SW 1271 (cell line): Measurements from ENCODE around the gene USB1.
"Not testable (repeated sequence)": the region's sequence is repeated elsewhere in the genome, so short reads cannot be mapped to it uniquely, and the experiment has no call there.

Experiments
- DNase-seq, 2 experiments: peaks; one replicate each; lab custom pipeline; 2025; lab: John Stamatoyannopoulos, UW

The USB1 gene

GRCh38 chr16:57995721-57996405, 5.3 kb upstream of the USB1 start:
- no peak for DNase-seq

GRCh38 chr16:57996406-57997175, 4.6 kb upstream of the USB1 start:
- no peak for DNase-seq

- no peak for DNase-seq
Observed at GRCh38 chr16:57997176-57997527, 4.1 kb upstream of the USB1 start.

GRCh38 chr16:57997528-57998265, 3.5 kb upstream of the USB1 start:
- DNase-seq: no peak

- no peak for DNase-seq
Observed at GRCh38 chr16:57998486-57998885, 2.7 kb upstream of the USB1 start.

GRCh38 chr16:57998992-57999365, 2.2 kb upstream of the USB1 start:
- no peak for DNase-seq

GRCh38 chr16:57999366-57999970, 1.7 kb upstream of the USB1 start:
- peak in 1 of 2 experiments; percentile 12 for DNase-seq

GRCh38 chr16:57999971-58000705, 1.1 kb upstream of the USB1 start, which contains the start of gene ZNF319:
Gene ZNF319, minus strand, starts transcription at chr16:58000672. Its CDS starts 2,407 bp downstream, at chr16:57998265.
- no peak for DNase-seq

- DNase-seq: no peak
Observed at GRCh38 chr16:58001781-58002415, 691 bp downstream of the USB1 start.

GRCh38 chr16:58002416-58002800, 1.2 kb downstream of the USB1 start:
- DNase-seq: no peak

GRCh38 chr16:58002936-58003335, 1.7 kb downstream of the USB1 start:
- no peak for DNase-seq

- not testable (repeated sequence) for DNase-seq
Observed at GRCh38 chr16:58004736-58005135, 3.5 kb downstream of the USB1 start.

GRCh38 chr16:58009856-58010416, 8.7 kb downstream of the USB1 start:
- no peak for DNase-seq

- DNase-seq: no peak
Observed at GRCh38 chr16:58010886-58011285, 9.7 kb downstream of the USB1 start.

GRCh38 chr16:58011652-58012051, 10.4 kb downstream of the USB1 start:
- no peak for DNase-seq

GRCh38 chr16:58012481-58012880, 11.3 kb downstream of the USB1 start:
- no peak for DNase-seq

GRCh38 chr16:58013201-58013956, 12.2 kb downstream of the USB1 start:
- no peak for DNase-seq

- DNase-seq: no peak
Observed at GRCh38 chr16:58016840-58017446, 15.7 kb downstream of the USB1 start.

- DNase-seq: no peak
Observed at GRCh38 chr16:58018803-58019202, 17.6 kb downstream of the USB1 start.
